Measurements from ENCODE around the gene KCTD2. TPM values are rescaled to one million over a fixed set of nuclear protein-coding genes. Genes with fewer than 3 reads are reported as not detected.

KCTD2 gene
- total and polyA plus RNA-seq, 9 of the 15 experiments (the other 6 are each of a cell fraction or from before 2014, with no cell fraction given): 1.7 to 32.9 (median 15.8) TPM

DNA sequence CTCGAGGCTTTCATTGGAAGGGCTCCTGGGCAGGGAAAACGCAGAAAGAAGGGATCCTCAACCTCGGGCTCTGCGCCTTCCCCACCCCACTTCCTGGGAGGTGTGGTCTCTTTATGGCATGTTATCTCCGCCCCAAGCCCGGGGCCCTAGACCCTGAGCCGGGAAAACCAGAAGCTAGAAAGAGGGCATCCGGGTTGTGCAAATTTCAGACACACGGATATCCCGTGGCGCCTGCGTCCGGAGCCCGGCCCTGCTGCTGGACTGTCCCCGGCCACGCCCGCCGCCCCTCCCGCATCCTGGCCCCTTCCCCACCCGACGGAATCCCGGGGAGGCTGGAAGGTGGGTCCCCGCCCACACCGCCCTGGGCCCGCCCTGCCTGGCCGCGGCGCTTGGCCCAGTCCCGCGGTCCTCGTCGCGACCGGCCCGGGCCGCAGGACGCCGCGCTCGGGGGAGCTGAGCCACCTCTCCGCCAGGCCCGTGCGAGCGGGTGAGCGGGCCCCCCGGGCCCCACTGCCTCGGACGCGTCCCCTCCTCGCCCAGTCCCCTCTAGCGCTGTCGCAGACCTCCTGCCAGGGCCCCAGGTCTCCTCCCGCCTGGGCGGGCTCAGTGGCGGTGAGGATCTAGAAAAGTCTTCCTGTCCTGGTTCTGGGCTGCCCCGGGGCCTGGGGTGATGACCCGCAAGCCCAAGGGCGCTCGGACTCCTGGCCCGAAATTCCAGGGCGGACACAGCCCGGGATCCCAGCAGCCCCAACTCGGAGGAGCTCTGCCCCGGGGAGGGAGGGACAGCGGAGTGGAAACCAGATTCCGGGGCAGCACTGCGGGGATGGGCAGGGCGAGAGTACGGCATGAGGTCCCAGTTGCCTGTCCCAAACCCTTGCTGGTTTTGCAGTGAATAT is 40.8 kb downstream of the KCTD2 start, which contains the start of gene SLC16A5 (continued):
- TF ChIP-seq, protein P1, sequence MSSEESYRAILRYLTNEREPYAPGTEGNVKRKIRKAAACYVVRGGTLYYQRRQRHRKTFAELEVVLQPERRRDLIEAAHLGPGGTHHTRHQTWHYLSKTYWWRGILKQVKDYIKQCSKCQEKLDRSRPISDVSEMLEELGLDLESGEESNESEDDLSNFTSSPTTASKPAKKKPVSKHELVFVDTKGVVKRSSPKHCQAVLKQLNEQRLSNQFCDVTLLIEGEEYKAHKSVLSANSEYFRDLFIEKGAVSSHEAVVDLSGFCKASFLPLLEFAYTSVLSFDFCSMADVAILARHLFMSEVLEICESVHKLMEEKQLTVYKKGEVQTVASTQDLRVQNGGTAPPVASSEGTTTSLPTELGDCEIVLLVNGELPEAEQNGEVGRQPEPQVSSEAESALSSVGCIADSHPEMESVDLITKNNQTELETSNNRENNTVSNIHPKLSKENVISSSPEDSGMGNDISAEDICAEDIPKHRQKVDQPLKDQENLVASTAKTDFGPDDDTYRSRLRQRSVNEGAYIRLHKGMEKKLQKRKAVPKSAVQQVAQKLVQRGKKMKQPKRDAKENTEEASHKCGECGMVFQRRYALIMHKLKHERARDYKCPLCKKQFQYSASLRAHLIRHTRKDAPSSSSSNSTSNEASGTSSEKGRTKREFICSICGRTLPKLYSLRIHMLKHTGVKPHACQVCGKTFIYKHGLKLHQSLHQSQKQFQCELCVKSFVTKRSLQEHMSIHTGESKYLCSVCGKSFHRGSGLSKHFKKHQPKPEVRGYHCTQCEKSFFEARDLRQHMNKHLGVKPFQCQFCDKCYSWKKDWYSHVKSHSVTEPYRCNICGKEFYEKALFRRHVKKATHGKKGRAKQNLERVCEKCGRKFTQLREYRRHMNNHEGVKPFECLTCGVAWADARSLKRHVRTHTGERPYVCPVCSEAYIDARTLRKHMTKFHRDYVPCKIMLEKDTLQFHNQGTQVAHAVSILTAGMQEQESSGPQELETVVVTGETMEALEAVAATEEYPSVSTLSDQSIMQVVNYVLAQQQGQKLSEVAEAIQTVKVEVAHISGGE (CRISPR knock-in tag; IDR thresholded peaks at IDR 0.05): 0 out of 6 replicates have a peak, but pooled peaks of 1 of the 3 experiments have one; percentile 17
- TF ChIP-seq, protein P2, sequence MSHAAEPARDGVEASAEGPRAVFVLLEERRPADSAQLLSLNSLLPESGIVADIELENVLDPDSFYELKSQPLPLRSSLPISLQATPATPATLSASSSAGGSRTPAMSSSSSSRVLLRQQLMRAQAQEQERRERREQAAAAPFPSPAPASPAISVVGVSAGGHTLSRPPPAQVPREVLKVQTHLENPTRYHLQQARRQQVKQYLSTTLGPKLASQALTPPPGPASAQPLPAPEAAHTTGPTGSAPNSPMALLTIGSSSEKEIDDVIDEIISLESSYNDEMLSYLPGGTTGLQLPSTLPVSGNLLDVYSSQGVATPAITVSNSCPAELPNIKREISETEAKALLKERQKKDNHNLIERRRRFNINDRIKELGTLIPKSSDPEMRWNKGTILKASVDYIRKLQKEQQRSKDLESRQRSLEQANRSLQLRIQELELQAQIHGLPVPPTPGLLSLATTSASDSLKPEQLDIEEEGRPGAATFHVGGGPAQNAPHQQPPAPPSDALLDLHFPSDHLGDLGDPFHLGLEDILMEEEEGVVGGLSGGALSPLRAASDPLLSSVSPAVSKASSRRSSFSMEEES (CRISPR knock-in tag; IDR thresholded peaks at IDR 0.05): no peak
- TF ChIP-seq HMGN3 (IDR thresholded peaks at IDR 0.05; ENCODE audit: borderline replicate concordance, extremely low read depth, insufficient read length, low read depth, low read length) (no peak), HDAC8 (tag; IDR thresholded peaks at IDR 0.05) (no peak), SPI1 (IDR thresholded peaks at IDR 0.05; ENCODE audit: borderline replicate concordance, low read depth, low read length) (no peak), ETV6 (IDR thresholded peaks at IDR 0.05; ENCODE audit: borderline replicate concordance in 1 of 2, low read depth in 2 of 2, low read length in 1 of 2) (no peak), ETV6 (CRISPR knock-in tag; IDR thresholded peaks at IDR 0.05; ENCODE audit: borderline replicate concordance) (no peak)
- TF ChIP-seq, protein P3, sequence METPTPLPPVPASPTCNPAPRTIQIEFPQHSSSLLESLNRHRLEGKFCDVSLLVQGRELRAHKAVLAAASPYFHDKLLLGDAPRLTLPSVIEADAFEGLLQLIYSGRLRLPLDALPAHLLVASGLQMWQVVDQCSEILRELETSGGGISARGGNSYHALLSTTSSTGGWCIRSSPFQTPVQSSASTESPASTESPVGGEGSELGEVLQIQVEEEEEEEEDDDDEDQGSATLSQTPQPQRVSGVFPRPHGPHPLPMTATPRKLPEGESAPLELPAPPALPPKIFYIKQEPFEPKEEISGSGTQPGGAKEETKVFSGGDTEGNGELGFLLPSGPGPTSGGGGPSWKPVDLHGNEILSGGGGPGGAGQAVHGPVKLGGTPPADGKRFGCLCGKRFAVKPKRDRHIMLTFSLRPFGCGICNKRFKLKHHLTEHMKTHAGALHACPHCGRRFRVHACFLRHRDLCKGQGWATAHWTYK (CRISPR knock-in tag; IDR thresholded peaks at IDR 0.05): 0 out of 2 replicates have a peak, but pooled peaks have one; percentile 69
- TF ChIP-seq, protein P4, sequence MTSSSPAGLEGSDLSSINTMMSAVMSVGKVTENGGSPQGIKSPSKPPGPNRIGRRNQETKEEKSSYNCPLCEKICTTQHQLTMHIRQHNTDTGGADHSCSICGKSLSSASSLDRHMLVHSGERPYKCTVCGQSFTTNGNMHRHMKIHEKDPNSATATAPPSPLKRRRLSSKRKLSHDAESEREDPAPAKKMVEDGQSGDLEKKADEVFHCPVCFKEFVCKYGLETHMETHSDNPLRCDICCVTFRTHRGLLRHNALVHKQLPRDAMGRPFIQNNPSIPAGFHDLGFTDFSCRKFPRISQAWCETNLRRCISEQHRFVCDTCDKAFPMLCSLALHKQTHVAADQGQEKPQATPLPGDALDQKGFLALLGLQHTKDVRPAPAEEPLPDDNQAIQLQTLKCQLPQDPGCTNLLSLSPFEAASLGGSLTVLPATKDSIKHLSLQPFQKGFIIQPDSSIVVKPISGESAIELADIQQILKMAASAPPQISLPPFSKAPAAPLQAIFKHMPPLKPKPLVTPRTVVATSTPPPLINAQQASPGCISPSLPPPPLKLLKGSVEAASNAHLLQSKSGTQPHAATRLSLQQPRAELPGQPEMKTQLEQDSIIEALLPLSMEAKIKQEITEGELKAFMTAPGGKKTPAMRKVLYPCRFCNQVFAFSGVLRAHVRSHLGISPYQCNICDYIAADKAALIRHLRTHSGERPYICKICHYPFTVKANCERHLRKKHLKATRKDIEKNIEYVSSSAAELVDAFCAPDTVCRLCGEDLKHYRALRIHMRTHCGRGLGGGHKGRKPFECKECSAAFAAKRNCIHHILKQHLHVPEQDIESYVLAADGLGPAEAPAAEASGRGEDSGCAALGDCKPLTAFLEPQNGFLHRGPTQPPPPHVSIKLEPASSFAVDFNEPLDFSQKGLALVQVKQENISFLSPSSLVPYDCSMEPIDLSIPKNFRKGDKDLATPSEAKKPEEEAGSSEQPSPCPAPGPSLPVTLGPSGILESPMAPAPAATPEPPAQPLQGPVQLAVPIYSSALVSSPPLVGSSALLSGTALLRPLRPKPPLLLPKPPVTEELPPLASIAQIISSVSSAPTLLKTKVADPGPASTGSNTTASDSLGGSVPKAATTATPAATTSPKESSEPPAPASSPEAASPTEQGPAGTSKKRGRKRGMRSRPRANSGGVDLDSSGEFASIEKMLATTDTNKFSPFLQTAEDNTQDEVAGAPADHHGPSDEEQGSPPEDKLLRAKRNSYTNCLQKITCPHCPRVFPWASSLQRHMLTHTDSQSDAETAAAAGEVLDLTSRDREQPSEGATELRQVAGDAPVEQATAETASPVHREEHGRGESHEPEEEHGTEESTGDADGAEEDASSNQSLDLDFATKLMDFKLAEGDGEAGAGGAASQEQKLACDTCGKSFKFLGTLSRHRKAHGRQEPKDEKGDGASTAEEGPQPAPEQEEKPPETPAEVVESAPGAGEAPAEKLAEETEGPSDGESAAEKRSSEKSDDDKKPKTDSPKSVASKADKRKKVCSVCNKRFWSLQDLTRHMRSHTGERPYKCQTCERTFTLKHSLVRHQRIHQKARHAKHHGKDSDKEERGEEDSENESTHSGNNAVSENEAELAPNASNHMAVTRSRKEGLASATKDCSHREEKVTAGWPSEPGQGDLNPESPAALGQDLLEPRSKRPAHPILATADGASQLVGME (CRISPR knock-in tag; IDR thresholded peaks at IDR 0.05): no peak
